Mesothelial cell of epicardium (in vitro differentiated cells): ENCODE results near the gene ABL2. TPM values are rescaled to one million over a fixed set of nuclear protein-coding genes. Genes with fewer than 3 reads are reported as not detected.

Experiments
- DNase-seq, 2 experiments: peaks; one replicate each; pipeline ENCODE4 v3.0.0; 2021; ENCODE audit warnings: low spot score in 2 of 2; ENCODE audit not compliant: unreplicated experiment in 2 of 2
- H3K27ac Mint-ChIP-seq: 2 replicates; pipeline ENCODE4 v1.8.0; 2021; ENCODE audit warnings: mixed read lengths
- H3K27me3 Mint-ChIP-seq: 2 replicates; pipeline ENCODE4 v1.8.0; 2021; ENCODE audit warnings: low read depth, mixed read lengths
- H3K36me3 Mint-ChIP-seq: 2 replicates; pipeline ENCODE4 v1.8.0; 2021; ENCODE audit warnings: mixed read lengths
- H3K4me1 Mint-ChIP-seq: 2 replicates; pipeline ENCODE4 v1.8.0; 2021; ENCODE audit warnings: mixed read lengths
- H3K4me3 Mint-ChIP-seq: 2 replicates; pipeline ENCODE4 v1.8.0; 2021; ENCODE audit warnings: mild to moderate bottlenecking, moderate library complexity, mixed read lengths
- H3K9me3 Mint-ChIP-seq: 2 replicates; pipeline ENCODE4 v1.8.0; 2021; ENCODE audit warnings: mixed read lengths
- total RNA-seq: library from RNA; stranded (reverse); gene quantifications from 3 replicates; pipeline ENCODE4 v1.2.1, GENCODE V29; 2021
- TF ChIP-seq, protein P1 (sequence below): fragments of 200-600 bp; sonication (generic); IDR thresholded peaks from one replicate; pipeline ENCODE4 v1.5.0; 2021; ENCODE audit warnings: antibody characterized with exemption; ENCODE audit not compliant: unreplicated experiment

Gene ABL2
- total RNA-seq, 1 donor from 2014 or later: 23.7 TPM

DNA sequence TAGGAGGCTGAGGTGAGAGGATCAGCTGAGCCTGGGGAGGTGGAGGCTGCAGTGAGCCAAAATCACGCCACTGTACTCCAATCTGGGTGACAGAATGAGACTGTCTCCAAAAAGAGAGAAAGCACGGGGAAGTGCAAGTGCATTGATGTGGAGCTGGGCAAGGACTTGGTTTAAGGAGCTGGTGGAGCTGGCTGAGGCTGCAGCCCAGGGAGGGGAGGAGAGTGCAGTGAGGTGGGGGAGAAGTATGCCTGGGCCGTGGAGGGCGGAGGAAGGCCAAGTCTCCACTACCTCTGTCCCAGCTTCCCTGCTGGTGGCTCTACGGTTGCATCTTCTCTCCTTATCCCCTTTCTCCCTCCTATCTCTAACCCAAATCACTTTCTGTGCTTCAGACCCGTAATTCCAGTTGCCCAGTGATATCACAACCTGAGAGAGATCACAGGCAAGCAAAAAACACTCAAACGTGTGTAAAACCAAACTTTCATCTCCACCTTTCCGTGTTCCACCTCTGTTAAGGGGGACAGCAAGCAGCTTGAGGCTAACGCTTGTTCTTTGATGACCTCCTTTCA is 136.5 kb downstream of the ABL2 start:
- H3K27ac Mint-ChIP-seq: no peak overlapping the region
- peaks cover 3% of the 10 kb centered on the region for H3K4me1 Mint-ChIP-seq
- H3K4me3 Mint-ChIP-seq: no peak overlapping the region
- TF ChIP-seq, protein P1, sequence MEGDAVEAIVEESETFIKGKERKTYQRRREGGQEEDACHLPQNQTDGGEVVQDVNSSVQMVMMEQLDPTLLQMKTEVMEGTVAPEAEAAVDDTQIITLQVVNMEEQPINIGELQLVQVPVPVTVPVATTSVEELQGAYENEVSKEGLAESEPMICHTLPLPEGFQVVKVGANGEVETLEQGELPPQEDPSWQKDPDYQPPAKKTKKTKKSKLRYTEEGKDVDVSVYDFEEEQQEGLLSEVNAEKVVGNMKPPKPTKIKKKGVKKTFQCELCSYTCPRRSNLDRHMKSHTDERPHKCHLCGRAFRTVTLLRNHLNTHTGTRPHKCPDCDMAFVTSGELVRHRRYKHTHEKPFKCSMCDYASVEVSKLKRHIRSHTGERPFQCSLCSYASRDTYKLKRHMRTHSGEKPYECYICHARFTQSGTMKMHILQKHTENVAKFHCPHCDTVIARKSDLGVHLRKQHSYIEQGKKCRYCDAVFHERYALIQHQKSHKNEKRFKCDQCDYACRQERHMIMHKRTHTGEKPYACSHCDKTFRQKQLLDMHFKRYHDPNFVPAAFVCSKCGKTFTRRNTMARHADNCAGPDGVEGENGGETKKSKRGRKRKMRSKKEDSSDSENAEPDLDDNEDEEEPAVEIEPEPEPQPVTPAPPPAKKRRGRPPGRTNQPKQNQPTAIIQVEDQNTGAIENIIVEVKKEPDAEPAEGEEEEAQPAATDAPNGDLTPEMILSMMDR: no peak
- no peaks in the 10 kb centered on the region for H3K27me3 Mint-ChIP-seq
- no peaks in the 10 kb centered on the region for H3K9me3 Mint-ChIP-seq
- DNase-seq: no peak
- H3K36me3 Mint-ChIP-seq: peaks cover 39% of the 10 kb centered on the region

DNA sequence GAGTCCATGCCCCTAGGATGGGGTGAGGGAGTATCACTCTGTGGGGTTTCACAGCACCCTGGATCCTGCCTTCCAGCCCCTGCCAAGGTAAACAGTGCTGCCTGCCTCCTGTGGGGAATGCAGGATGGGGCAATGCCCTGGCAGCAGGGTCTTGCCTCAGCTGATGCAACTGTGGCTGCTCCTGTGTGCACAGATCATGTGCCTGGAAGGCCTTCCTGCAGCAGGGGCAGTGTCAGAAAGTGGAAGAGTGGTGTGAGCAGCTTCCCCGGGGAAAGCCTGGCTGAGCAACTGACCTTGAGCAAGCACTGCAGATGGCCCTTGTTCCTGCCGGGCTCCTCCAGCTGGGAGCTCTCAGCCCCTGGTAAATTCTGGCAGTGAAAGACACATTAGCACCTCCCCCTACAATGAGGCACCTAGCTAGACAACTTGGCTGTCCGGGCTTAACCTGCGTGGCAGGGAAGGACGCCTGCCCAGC is 137.7 kb downstream of the ABL2 start:
- Mint-ChIP-seq H3K9me3 (no peaks in the 10 kb centered on the region), H3K36me3 (peaks cover 35% of the 10 kb centered on the region), H3K27me3 (no peaks in the 10 kb centered on the region), H3K4me3 (no peak overlapping the region), H3K27ac (no peak overlapping the region), H3K4me1 (peaks cover 3% of the 10 kb centered on the region)
- no peak for DNase-seq
- TF ChIP-seq, protein P1: no peak

DNA sequence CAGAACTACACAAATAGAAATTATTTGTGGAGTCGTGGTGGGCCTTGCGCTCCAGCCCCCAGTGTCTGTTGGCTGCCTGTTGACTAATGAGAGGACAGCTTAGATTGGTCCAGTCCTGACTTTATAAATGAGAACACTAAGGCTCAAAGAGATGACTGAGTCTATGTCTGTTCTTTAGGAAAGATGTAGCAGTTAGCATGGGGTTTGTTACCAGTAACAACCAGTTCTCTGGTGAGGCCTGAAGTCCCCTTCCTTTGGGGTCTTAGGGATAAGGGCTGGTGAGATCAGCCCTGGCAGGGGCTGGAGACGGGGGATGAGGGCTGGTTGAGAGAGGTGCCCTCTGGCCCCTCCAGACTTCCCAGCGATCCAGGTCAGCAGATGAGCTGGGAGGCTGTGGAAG is 138.6 kb downstream of the ABL2 start:
- no peak for DNase-seq
- Mint-ChIP-seq H3K4me3 (no peak overlapping the region), H3K27ac (no peak overlapping the region), H3K9me3 (no peaks in the 10 kb centered on the region), H3K4me1 (peaks cover 3% of the 10 kb centered on the region), H3K27me3 (no peaks in the 10 kb centered on the region), H3K36me3 (peaks cover 35% of the 10 kb centered on the region)
- TF ChIP-seq, protein P1: no peak

DNA sequence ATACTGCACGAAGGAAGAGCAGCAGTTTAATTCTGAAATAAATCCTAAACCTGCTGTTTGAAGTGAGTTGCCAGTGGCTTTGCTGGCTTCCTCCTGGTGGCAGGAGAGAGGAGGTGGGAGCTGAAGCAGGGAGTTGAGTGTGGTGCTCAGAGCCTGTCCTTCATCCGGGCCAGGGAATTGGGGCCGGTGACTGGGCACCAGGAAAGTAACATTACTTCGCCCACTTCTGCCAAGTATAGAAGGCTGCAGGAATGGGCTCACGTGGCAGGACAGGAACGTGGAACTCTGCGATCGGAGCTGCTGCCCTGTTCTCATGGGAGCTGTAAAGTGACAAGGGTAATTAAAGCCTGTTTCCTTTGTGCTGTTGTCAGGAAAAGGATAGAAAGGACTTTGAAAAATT is 139.0 kb downstream of the ABL2 start:
- DNase-seq: no peak
- Mint-ChIP-seq H3K36me3 (peaks cover 31% of the 10 kb centered on the region), H3K4me3 (no peak overlapping the region), H3K27me3 (no peaks in the 10 kb centered on the region), H3K4me1 (peaks cover 3% of the 10 kb centered on the region), H3K9me3 (no peaks in the 10 kb centered on the region), H3K27ac (no peak overlapping the region)
- TF ChIP-seq, protein P1: no peak

DNA sequence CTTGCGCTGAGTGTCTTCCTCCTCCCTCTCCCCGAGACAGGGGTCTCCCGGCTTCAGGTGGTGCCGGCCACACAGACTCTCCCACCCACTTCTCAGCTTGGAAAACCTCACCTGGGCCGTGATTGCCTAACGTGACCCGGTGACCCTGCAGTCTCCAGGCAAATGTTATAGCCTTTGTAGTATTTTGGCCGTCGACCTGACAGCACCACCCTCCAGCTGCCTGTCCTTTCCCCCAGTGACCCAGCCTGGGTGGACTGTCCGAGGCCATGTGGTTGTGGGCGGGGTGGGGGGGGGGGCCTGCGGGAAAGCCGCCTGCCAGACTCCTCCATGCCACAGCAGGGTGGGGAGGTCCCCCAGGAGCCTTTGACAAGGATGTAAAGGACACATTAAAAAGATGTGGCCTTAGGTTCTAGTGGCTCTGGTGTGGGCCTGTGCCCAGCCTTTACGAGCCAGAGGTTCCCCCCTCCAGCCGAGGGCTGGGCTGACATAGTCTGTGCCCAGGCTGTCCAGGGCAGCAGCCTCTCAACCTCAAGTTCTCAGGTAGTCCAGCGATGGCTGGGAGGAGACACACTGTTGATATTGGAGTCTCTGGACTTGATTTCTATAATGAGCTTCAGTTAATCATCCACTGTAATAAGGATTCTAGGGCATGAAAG is 139.5 kb downstream of the ABL2 start:
- H3K36me3 Mint-ChIP-seq: peaks cover 29% of the 10 kb centered on the region
- no peak overlapping the region for H3K27ac Mint-ChIP-seq
- DNase-seq: no peak
- H3K9me3 Mint-ChIP-seq: no peaks in the 10 kb centered on the region
- TF ChIP-seq, protein P1: no peak
- no peak overlapping the region for H3K4me3 Mint-ChIP-seq
- no peaks in the 10 kb centered on the region for H3K27me3 Mint-ChIP-seq
- H3K4me1 Mint-ChIP-seq: peaks cover 3% of the 10 kb centered on the region
